ENCODE data around the gene RAMP3.

RAMP3 gene

GRCh38 chr7:45176886-45177731 lies 19.5 kb downstream of the RAMP3 start:
- ATAC-seq (no peak), DNase-seq (no peak)
- Mint-ChIP-seq H3K9me3 (no peaks in the 10 kb centered on the region), H3K36me3 (ENCODE audit: low read depth) (no peaks in the 10 kb centered on the region), H3K27me3 (peaks cover 16% of the 10 kb centered on the region), H3K27ac (no peak overlapping the region), H3K4me3 (no peak overlapping the region), H3K4me1 (no peaks in the 10 kb centered on the region)

- DNase-seq (no peak), ATAC-seq (no peak)
- Mint-ChIP-seq H3K36me3 (ENCODE audit: low read depth) (no peaks in the 10 kb centered on the region), H3K4me1 (no peaks in the 10 kb centered on the region), H3K9me3 (no peaks in the 10 kb centered on the region), H3K4me3 (no peak overlapping the region), H3K27me3 (peaks cover 16% of the 10 kb centered on the region), H3K27ac (no peak overlapping the region)
Observed at GRCh38 chr7:45177801-45178200, 20.2 kb downstream of the RAMP3 start.

- no peak for ATAC-seq
- Mint-ChIP-seq H3K36me3 (ENCODE audit: low read depth) (no peaks in the 10 kb centered on the region), H3K27me3 (peaks cover 16% of the 10 kb centered on the region), H3K27ac (no peak overlapping the region), H3K4me3 (no peak overlapping the region), H3K4me1 (no peaks in the 10 kb centered on the region), H3K9me3 (no peaks in the 10 kb centered on the region)
- DNase-seq: no peak
Observed at GRCh38 chr7:45178241-45179225, 20.9 kb downstream of the RAMP3 start.

GRCh38 chr7:45179666-45180065 lies 22.1 kb downstream of the RAMP3 start:
- peaks cover 15% of the 10 kb centered on the region for H3K27me3 Mint-ChIP-seq
- H3K4me3 Mint-ChIP-seq: no peak overlapping the region
- no peak for DNase-seq
- H3K36me3 Mint-ChIP-seq (ENCODE audit: low read depth): no peaks in the 10 kb centered on the region
- H3K4me1 Mint-ChIP-seq: no peaks in the 10 kb centered on the region
- no peaks in the 10 kb centered on the region for H3K9me3 Mint-ChIP-seq
- no peak overlapping the region for H3K27ac Mint-ChIP-seq
- no peak for ATAC-seq

GRCh38 chr7:45180084-45180986 lies 22.7 kb downstream of the RAMP3 start:
- H3K27me3 Mint-ChIP-seq: peaks cover 13% of the 10 kb centered on the region
- H3K4me1 Mint-ChIP-seq: no peaks in the 10 kb centered on the region
- H3K4me3 Mint-ChIP-seq: no peak overlapping the region
- no peak for DNase-seq
- no peak for ATAC-seq
- no peaks in the 10 kb centered on the region for H3K36me3 Mint-ChIP-seq (ENCODE audit: low read depth)
- no peak overlapping the region for H3K27ac Mint-ChIP-seq
- H3K9me3 Mint-ChIP-seq: no peaks in the 10 kb centered on the region

GRCh38 chr7:45181286-45181960 lies 23.8 kb downstream of the RAMP3 start:
- H3K27me3 Mint-ChIP-seq: peaks cover 9% of the 10 kb centered on the region
- ATAC-seq (no peak), DNase-seq (no peak)
- no peaks in the 10 kb centered on the region for H3K36me3 Mint-ChIP-seq (ENCODE audit: low read depth)
- no peak overlapping the region for H3K4me3 Mint-ChIP-seq
- no peaks in the 10 kb centered on the region for H3K9me3 Mint-ChIP-seq
- H3K4me1 Mint-ChIP-seq: no peaks in the 10 kb centered on the region
- H3K27ac Mint-ChIP-seq: no peak overlapping the region

- DNase-seq (no peak), ATAC-seq (no peak)
- Mint-ChIP-seq H3K27ac (no peak overlapping the region), H3K4me3 (no peak overlapping the region), H3K9me3 (no peaks in the 10 kb centered on the region), H3K27me3 (peaks cover 9% of the 10 kb centered on the region), H3K36me3 (ENCODE audit: low read depth) (no peaks in the 10 kb centered on the region), H3K4me1 (no peaks in the 10 kb centered on the region)
Observed at GRCh38 chr7:45181991-45182855, 24.6 kb downstream of the RAMP3 start.

- Mint-ChIP-seq H3K36me3 (ENCODE audit: low read depth) (no peaks in the 10 kb centered on the region), H3K9me3 (no peaks in the 10 kb centered on the region), H3K4me3 (no peak overlapping the region), H3K4me1 (no peaks in the 10 kb centered on the region), H3K27me3 (peaks cover 9% of the 10 kb centered on the region), H3K27ac (no peak overlapping the region)
- no peak for DNase-seq
- ATAC-seq: no peak
Observed at GRCh38 chr7:45182856-45183710, 25.5 kb downstream of the RAMP3 start.

- no peak for ATAC-seq
- no peak for DNase-seq
- Mint-ChIP-seq H3K36me3 (ENCODE audit: low read depth) (no peaks in the 10 kb centered on the region), H3K27ac (no peak overlapping the region), H3K4me1 (no peaks in the 10 kb centered on the region), H3K9me3 (no peaks in the 10 kb centered on the region), H3K4me3 (no peak overlapping the region), H3K27me3 (peaks cover 9% of the 10 kb centered on the region)
Observed at GRCh38 chr7:45183711-45184210, 26.2 kb downstream of the RAMP3 start.

- Mint-ChIP-seq H3K36me3 (ENCODE audit: low read depth) (no peaks in the 10 kb centered on the region), H3K4me3 (no peak overlapping the region), H3K27me3 (peaks cover 10% of the 10 kb centered on the region), H3K4me1 (no peaks in the 10 kb centered on the region), H3K9me3 (no peaks in the 10 kb centered on the region), H3K27ac (no peak overlapping the region)
- DNase-seq: no peak
- no peak for ATAC-seq
Observed at GRCh38 chr7:45184326-45185027, 26.9 kb downstream of the RAMP3 start.

GRCh38 chr7:45185028-45185863 lies 27.7 kb downstream of the RAMP3 start:
- Mint-ChIP-seq H3K9me3 (no peaks in the 10 kb centered on the region), H3K36me3 (ENCODE audit: low read depth) (no peaks in the 10 kb centered on the region), H3K4me3 (no peak overlapping the region), H3K4me1 (no peaks in the 10 kb centered on the region), H3K27me3 (peaks cover 11% of the 10 kb centered on the region), H3K27ac (no peak overlapping the region)
- DNase-seq (no peak), ATAC-seq (no peak)

Measured in activated naive CD8-positive, alpha-beta T cell treated with anti-CD3 and anti-CD28 coated beads, Interleukin-2, amount 50 U/mL, for 24 hours (primary cell).